HuH-7 (cell line): ENCODE results near the gene PMEPA1.

Experiments used
- DNase-seq: peaks from one replicate; pipeline ENCODE4 v3.0.0; 2011; ENCODE audit warnings: low spot score

Gene PMEPA1

GRCh38 chr20:57605878-57606277 lies 103.9 kb downstream of the PMEPA1 start:
- no peak for DNase-seq

DNA sequence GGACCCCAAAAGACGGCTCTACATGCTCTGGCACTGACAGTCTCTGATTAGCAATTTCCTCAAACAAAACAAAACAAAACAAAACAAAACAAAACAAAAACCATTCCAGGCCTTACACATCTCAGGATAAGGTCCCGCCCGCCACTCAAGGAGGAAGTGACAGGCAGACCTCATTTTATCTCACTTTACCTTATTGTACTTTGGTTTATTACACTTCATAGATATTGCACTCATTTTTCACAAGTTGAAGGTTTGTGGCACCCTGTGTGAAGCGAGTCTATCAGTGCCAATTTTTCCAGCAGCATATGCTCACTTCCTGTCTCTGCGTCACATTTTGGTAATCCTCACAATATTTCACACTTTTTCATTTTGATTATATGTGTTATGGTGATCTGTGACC lies 104.8 kb downstream of the PMEPA1 start:
- no peak for DNase-seq

GRCh38 chr20:57603120-57603519 lies 106.7 kb downstream of the PMEPA1 start:
- no peak for DNase-seq

DNA sequence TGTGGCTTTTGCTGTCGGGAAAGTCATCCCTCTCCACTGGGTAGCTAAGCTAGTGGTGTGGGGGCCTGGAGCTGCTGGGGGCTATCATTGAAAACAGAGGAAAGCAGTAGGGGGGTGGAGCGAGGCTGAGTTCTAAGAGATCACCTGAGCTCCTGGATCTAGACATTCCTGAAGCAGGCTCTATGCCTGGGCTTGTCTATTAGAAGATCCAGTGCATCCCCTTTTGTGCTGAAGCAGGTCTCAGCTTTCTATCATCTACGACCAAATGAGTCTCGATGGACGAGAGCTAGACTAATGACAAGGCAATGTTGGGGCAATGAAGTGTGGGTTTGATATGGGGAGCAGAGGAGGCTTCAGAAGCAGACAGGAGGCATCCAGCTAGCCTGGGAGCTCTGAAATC lies 108.1 kb downstream of the PMEPA1 start:
- no peak for DNase-seq

- no peak for DNase-seq
Observed at GRCh38 chr20:57601211-57601570, 108.6 kb downstream of the PMEPA1 start.

DNA sequence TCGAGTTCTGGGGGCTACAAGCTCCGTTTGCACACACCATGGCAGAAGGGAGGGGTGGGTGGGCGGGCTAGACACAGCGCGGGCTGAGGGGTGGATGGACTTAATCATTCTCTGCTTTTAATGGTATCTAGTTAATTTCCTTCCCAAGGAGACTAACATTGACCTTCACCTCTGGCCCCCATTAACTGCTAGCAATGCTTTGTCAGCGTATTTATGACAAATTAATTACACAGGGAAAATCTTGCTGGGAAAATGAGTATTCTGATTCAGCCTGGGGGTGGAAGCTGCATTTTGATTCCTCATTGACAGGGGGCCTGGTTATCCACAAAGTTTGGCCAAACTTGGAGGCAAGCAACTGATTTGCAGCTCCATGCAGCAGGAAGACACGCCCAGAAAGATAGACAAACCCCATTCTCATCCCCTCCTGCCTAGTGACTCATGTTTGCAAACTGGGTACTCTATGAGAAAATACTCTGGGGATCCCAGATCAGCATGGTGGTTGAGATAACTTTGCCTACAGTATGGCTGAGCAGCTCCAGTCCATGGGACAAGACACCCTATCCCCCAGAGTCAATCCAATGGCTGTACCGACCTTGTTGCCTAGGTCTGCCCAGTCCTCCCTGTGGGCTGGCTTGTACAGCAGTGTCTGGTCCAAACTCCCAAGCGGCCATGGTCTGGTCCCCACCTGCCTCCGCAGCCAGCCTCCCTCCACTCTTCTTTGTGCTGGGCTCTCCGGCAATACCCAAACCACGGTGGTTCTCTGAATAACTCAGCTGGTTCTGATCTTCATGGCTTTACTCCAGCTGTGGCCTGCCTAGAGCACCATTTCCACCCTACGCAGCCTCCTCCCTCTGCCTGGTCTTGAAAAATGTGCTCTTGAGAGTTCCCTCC lies 109.2 kb downstream of the PMEPA1 start:
- DNase-seq = no peak

DNA sequence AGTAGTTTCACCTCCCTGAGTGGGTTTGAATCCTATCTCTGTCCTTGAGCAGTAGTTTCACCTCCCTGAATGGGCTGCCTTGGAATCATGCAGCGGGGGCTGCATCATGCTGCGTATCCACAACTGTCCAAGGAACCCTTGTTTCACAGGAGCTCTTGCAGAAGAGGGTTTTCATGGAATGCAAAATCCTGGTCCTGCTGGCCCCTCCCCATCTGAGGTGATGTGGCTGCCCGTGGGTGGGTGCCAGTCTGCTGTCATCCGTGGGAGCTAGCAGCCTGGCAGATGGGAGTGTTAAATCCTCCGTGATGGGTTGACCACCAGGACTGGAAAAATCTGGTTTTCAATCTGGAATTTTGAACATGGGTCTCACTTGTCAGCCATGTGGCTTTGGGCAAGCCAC lies 111.3 kb downstream of the PMEPA1 start:
- no peak for DNase-seq
